Effector memory CD8-positive, alpha-beta T cell (primary cell): Measurements from ENCODE around the gene IL19.
"Not testable (repeated sequence)": the region's sequence is repeated elsewhere in the genome, so short reads cannot be mapped to it uniquely, and the experiment has no call there.

Source experiments
- ATAC-seq: fragments of 150-1000 bp; cut with Tn5 transposase; replicated peaks from 2 replicates; pipeline ENCODE4 v1.10.0; 2021; ENCODE audit warnings: mild to moderate bottlenecking, moderate library complexity
- DNase-seq, 3 experiments: peaks; one replicate each; pipeline ENCODE4 v3.0.0; 2021
- H3K27ac Mint-ChIP-seq, 2 donors: one replicate each; pipeline ENCODE4 v1.8.0; 2022; ENCODE audit warnings: mild to moderate bottlenecking in 2 of 2, mixed read lengths in 2 of 2, moderate library complexity in 2 of 2
- H3K27me3 Mint-ChIP-seq, 2 donors: one replicate each; pipeline ENCODE4 v1.8.0; 2022; ENCODE audit warnings: mixed read lengths in 2 of 2
- H3K36me3 Mint-ChIP-seq: one replicate; pipeline ENCODE4 v1.8.0; 2022; ENCODE audit warnings: mild to moderate bottlenecking, moderate library complexity, mixed read lengths; ENCODE audit not compliant: insufficient read depth
- H3K4me1 Mint-ChIP-seq, 2 donors: one replicate each; pipeline ENCODE4 v1.8.0; 2022; ENCODE audit warnings: low read depth in 2 of 2, mixed read lengths in 2 of 2
- H3K4me3 Mint-ChIP-seq, 2 donors: one replicate each; pipeline ENCODE4 v1.8.0; 2022; ENCODE audit warnings: mild to moderate bottlenecking in 2 of 2, mixed read lengths in 2 of 2, moderate library complexity in 2 of 2
- H3K9me3 Mint-ChIP-seq, 2 donors: one replicate each; pipeline ENCODE4 v1.8.0; 2022; ENCODE audit warnings: mixed read lengths in 2 of 2

Gene IL19

GRCh38 chr1:206751891-206752290, 18.7 kb upstream of the IL19 start:
- DNase-seq (no peak), ATAC-seq (no peak)
- Mint-ChIP-seq H3K27me3 (no peaks in the 10 kb centered on the region), H3K27ac (no peak overlapping the region), H3K4me3 (no peak overlapping the region), H3K9me3 (no peaks in the 10 kb centered on the region), H3K4me1 (peaks cover 15 to 30% of the 10 kb centered on the region in 2 donors), H3K36me3 (no peaks in the 10 kb centered on the region)

GRCh38 chr1:206752481-206752880, 18.1 kb upstream of the IL19 start:
- peaks cover 15 to 30% of the 10 kb centered on the region in 2 donors for H3K4me1 Mint-ChIP-seq
- H3K36me3 Mint-ChIP-seq, result no peaks in the 10 kb centered on the region
- ATAC-seq, result no peak
- peak overlapping the region in 1 of 2 donors; percentile 66 for H3K27ac Mint-ChIP-seq
- H3K4me3 Mint-ChIP-seq, result no peak overlapping the region
- H3K9me3 Mint-ChIP-seq, result no peaks in the 10 kb centered on the region
- H3K27me3 Mint-ChIP-seq, result no peaks in the 10 kb centered on the region
- no peak for DNase-seq

DNA sequence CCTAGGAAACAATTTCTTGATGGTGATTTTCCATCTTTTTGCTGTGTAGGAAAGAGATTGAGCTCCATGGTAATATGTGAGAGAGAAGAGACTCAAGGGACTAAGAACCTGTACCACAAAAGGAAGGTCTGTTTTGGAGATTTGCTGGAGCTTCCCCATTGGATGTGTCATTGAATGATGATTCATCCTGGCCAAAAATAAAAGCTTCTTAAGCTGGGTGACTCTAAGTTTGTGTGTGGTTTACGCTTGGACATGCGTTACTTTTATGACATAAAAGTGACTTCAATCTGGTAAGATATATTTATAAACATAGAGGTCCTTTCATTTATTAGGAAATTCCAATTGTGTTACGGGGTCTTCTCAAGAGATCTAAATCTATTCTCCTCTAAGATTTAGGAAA, 17.4 kb upstream of the IL19 start:
- Mint-ChIP-seq H3K27me3 (no peaks in the 10 kb centered on the region), H3K9me3 (no peaks in the 10 kb centered on the region), H3K27ac (no peak overlapping the region), H3K4me3 (no peak overlapping the region), H3K36me3 (no peaks in the 10 kb centered on the region), H3K4me1 (peaks cover 15 to 30% of the 10 kb centered on the region in 2 donors)
- ATAC-seq (no peak), DNase-seq (no peak)

- Mint-ChIP-seq H3K27ac (peak overlapping the region in 1 of 2 donors; percentile 14), H3K9me3 (no peaks in the 10 kb centered on the region), H3K4me3 (no peak overlapping the region), H3K36me3 (no peaks in the 10 kb centered on the region), H3K27me3 (no peaks in the 10 kb centered on the region), H3K4me1 (peaks cover 15 to 30% of the 10 kb centered on the region in 2 donors)
- ATAC-seq, result no peak
- DNase-seq, result no peak
Observed at GRCh38 chr1:206754011-206754410, 16.6 kb upstream of the IL19 start.

DNA sequence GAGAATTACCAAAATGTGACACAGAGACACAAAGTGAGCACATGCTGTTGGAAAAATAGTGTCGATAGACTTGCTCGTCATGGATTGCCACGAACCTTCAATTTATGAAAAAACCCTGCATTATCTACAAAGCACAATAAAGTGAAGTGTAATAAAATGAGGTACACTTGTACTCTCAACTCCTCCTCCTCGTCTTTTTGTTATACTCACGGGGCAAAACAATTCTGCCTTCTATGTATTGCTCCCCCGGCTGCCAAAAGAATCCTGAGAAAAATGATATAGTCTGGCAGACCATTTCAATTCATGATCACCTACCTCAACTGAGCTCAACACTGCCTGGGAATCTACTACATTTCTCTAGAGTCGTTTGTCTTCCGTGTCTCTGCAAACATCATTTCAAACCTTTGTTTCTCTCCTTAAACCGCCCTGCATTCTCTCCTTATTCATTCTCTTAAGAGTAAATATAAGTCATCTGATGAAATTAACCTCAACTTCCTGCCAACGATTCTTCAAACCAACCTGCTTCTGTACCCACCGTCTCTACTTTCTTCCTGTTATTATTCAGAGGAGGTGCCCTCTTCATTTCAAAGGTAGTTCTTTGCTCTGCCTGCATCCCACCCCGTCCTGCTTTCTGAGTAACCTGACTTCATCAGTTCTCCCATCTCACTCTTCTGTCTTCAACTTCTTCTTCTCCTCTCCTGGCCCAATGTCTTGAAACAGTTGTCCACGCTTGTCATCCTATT, 12.9 kb upstream of the IL19 start:
- peaks cover 14 to 25% of the 10 kb centered on the region in 2 donors for H3K4me1 Mint-ChIP-seq
- no peak overlapping the region for H3K4me3 Mint-ChIP-seq
- H3K9me3 Mint-ChIP-seq, result no peaks in the 10 kb centered on the region
- H3K27ac Mint-ChIP-seq, result no peak overlapping the region
- H3K27me3 Mint-ChIP-seq, result no peaks in the 10 kb centered on the region
- ATAC-seq, result peak; percentile 97
- peak in 1 of 3 experiments; percentile 37 for DNase-seq
- H3K36me3 Mint-ChIP-seq, result no peaks in the 10 kb centered on the region

GRCh38 chr1:206760590-206760989, 10.0 kb upstream of the IL19 start:
- ATAC-seq (no peak), DNase-seq (no peak)
- H3K9me3 Mint-ChIP-seq, result no peaks in the 10 kb centered on the region
- H3K4me1 Mint-ChIP-seq, result peaks cover 12% of the 10 kb centered on the region in 2 donors
- no peak overlapping the region for H3K4me3 Mint-ChIP-seq
- H3K27me3 Mint-ChIP-seq, result no peaks in the 10 kb centered on the region
- H3K27ac Mint-ChIP-seq, result no peak overlapping the region
- no peaks in the 10 kb centered on the region for H3K36me3 Mint-ChIP-seq

GRCh38 chr1:206761159-206761768, 9.3 kb upstream of the IL19 start:
- ATAC-seq (no peak), DNase-seq (no peak)
- Mint-ChIP-seq H3K4me3 (no peak overlapping the region), H3K4me1 (peaks cover 15 to 16% of the 10 kb centered on the region in 2 donors), H3K27me3 (no peaks in the 10 kb centered on the region), H3K36me3 (peaks cover 2% of the 10 kb centered on the region), H3K9me3 (no peaks in the 10 kb centered on the region), H3K27ac (peak overlapping the region in 1 of 2 donors; percentile 63)

- not testable (repeated sequence) for H3K4me3 Mint-ChIP-seq, H3K27me3 Mint-ChIP-seq, ATAC-seq, H3K36me3 Mint-ChIP-seq, H3K9me3 Mint-ChIP-seq, DNase-seq, H3K27ac Mint-ChIP-seq
- H3K4me1 Mint-ChIP-seq, result peaks cover 18 to 23% of the 10 kb centered on the region in 2 donors
Observed at GRCh38 chr1:206762741-206763364, 7.7 kb upstream of the IL19 start.

DNA sequence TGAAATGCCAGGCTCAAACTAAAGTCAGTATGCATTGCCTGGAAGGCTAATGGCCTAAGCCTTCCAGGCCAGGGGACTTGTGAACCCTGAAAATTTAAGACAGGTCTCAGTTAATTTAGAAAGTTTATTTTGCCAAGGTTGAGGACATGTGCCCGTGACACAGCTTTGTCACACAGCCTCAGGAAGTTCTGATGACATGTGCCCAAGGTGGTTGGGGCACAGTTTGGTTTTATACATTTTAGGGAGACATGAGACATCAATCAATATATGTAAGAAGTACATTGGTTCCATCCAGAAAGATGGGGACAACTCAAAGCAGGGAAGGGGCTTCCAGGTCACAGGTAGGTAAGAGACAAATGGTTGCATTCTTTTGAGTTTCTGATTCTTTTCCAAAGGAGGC, 4.8 kb upstream of the IL19 start:
- not testable (repeated sequence) for H3K9me3 Mint-ChIP-seq, H3K36me3 Mint-ChIP-seq, ATAC-seq, DNase-seq, H3K27me3 Mint-ChIP-seq
- Mint-ChIP-seq H3K4me3 (peak overlapping the region; percentile 28 to 75), H3K27ac (peak overlapping the region in 1 of 2 donors; percentile 85), H3K4me1 (peaks cover 43 to 45% of the 10 kb centered on the region in 2 donors)

- no peaks in the 10 kb centered on the region for H3K27me3 Mint-ChIP-seq
- H3K9me3 Mint-ChIP-seq, result no peaks in the 10 kb centered on the region
- ATAC-seq, result peak; percentile 75
- DNase-seq, result peak; percentile 62 to 69 (median 67)
- peak overlapping the region; percentile 61 to 75 for H3K4me3 Mint-ChIP-seq
- peaks cover 48 to 50% of the 10 kb centered on the region in 2 donors for H3K4me1 Mint-ChIP-seq
- H3K36me3 Mint-ChIP-seq, result peaks cover 5% of the 10 kb centered on the region
- H3K27ac Mint-ChIP-seq, result peak overlapping the region; percentile 7 to 85
Observed at GRCh38 chr1:206766251-206766856, 4.2 kb upstream of the IL19 start.

DNA sequence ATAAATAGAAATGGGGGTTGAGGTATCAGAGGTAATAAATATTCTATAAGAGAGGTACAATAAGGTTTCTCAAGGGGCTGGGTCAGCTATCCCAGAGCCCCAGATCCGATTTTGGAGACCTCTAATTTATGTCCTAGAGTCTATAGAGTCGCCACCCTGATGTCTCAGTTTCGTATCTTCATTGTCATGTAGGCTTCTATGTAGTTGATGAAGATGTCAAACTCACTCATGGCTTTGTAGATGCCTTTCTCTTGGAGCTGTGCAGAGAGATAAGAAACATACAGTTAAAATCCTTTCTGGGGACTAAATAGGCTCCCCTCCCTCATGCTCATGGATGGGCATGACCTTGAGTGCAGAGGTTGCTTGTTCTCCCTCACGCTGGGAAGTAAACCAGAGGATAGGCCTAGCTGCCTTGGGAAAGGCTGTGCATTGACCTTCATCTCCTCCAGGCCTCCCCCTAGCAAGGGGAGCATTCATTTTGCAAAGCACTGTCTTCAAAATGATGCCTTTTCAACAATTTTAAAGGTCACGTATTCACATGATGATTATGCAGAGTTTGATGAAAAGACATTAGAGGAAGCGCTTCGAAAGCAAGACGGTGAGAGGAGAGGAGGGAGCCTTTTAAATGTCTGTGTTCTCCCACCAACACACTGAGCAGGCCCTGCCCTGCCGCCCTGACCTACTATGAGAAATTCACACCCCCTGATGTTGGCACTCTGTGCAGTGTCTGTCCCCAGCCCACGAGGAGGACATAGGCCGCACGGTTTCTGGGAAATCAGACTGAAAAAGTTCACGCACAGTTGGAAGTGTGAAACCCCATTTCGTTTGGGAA, 1.9 kb upstream of the IL19 start:
- DNase-seq (no peak), ATAC-seq (peak; percentile 28)
- peaks cover 8% of the 10 kb centered on the region for H3K36me3 Mint-ChIP-seq
- peak overlapping the region; percentile 63 to 71 for H3K27ac Mint-ChIP-seq
- peaks cover 61 to 69% of the 10 kb centered on the region in 2 donors for H3K4me1 Mint-ChIP-seq
- no peaks in the 10 kb centered on the region for H3K27me3 Mint-ChIP-seq
- H3K9me3 Mint-ChIP-seq, result no peaks in the 10 kb centered on the region
- peak overlapping the region; percentile 40 to 45 for H3K4me3 Mint-ChIP-seq

GRCh38 chr1:206769304-206769731, 1.3 kb upstream of the IL19 start:
- Mint-ChIP-seq H3K9me3 (no peaks in the 10 kb centered on the region), H3K4me3 (peak overlapping the region; percentile 40 to 45), H3K27ac (peak overlapping the region; percentile 63 to 71), H3K4me1 (peaks cover 64 to 74% of the 10 kb centered on the region in 2 donors), H3K27me3 (no peaks in the 10 kb centered on the region), H3K36me3 (peaks cover 8% of the 10 kb centered on the region)
- ATAC-seq (peak; percentile 77), DNase-seq (peak; percentile 59 to 63 (median 61))

- no peaks in the 10 kb centered on the region for H3K27me3 Mint-ChIP-seq
- H3K36me3 Mint-ChIP-seq, result peaks cover 5% of the 10 kb centered on the region
- no peaks in the 10 kb centered on the region for H3K9me3 Mint-ChIP-seq
- H3K27ac Mint-ChIP-seq, result peak overlapping the region in 1 of 2 donors; percentile 63
- no peak for DNase-seq
- H3K4me1 Mint-ChIP-seq, result peaks cover 59 to 70% of the 10 kb centered on the region in 2 donors
- H3K4me3 Mint-ChIP-seq, result peak overlapping the region in 1 of 2 donors; percentile 40
- ATAC-seq, result no peak
Observed at GRCh38 chr1:206771338-206771692, 742 bp downstream of the IL19 start.
